Smooth muscle cell (in vitro differentiated cells): ENCODE results near the gene MTIF3. TPM values are rescaled to one million over a fixed set of nuclear protein-coding genes. Genes with fewer than 3 reads are reported as not detected.

Experiments used
- DNase-seq: peaks from one replicate; lab custom pipeline; 2025; ENCODE audit not compliant: unreplicated experiment; lab: John Stamatoyannopoulos, UW
- H2AFZ ChIP-seq: fragments of 200-600 bp; sonication (generic); 2 replicates; pipeline ENCODE4 v1.6.0; 2016; ENCODE audit warnings: antibody characterized with exemption, low read depth, mild to moderate bottlenecking
- H3F3A ChIP-seq: fragments of 200-600 bp; sonication (generic); 2 replicates; pipeline ENCODE4 v1.6.0; 2017; ENCODE audit warnings: antibody characterized with exemption, low read depth
- H3K27ac ChIP-seq: fragments of 200-600 bp; sonication (generic); 2 replicates; pipeline ENCODE4 v1.5.1; 2016; ENCODE audit warnings: low read depth, mild to moderate bottlenecking
- H3K27me3 ChIP-seq: fragments of 200-600 bp; sonication (generic); 2 replicates; pipeline ENCODE4 v1.6.1; 2016; ENCODE audit warnings: low read depth, mild to moderate bottlenecking
- H3K36me3 ChIP-seq: fragments of 200-600 bp; sonication (generic); 2 replicates; pipeline ENCODE4 v1.5.1; 2016; ENCODE audit warnings: low read depth
- H3K4me1 ChIP-seq: fragments of 200-600 bp; sonication (generic); 2 replicates; pipeline ENCODE4 v1.5.1; 2016; ENCODE audit warnings: low read depth
- H3K4me2 ChIP-seq: fragments of 200-600 bp; sonication (generic); 2 replicates; pipeline ENCODE4 v1.6.0; 2016; ENCODE audit warnings: mild to moderate bottlenecking
- H3K4me3 ChIP-seq: fragments of 200-600 bp; sonication (generic); 2 replicates; pipeline ENCODE4 v1.5.1; 2016; ENCODE audit warnings: mild to moderate bottlenecking
- H3K79me2 ChIP-seq: fragments of 200-600 bp; sonication (generic); 2 replicates; pipeline ENCODE4 v1.6.0; 2016; ENCODE audit warnings: low read depth, mild to moderate bottlenecking
- H3K9ac ChIP-seq: fragments of 200-600 bp; sonication (generic); 2 replicates; pipeline ENCODE4 v1.6.0; 2016; ENCODE audit warnings: low read depth
- H3K9me3 ChIP-seq: fragments of 200-600 bp; sonication (generic); replicated peaks from 2 replicates; pipeline ENCODE4 v1.5.1; 2016; ENCODE audit warnings: low read depth
- H4K20me1 ChIP-seq: fragments of 200-600 bp; sonication (generic); 2 replicates; pipeline ENCODE4 v1.6.0; 2016; ENCODE audit warnings: low read depth
- WGBS: methylation state at CpG from one replicate; pipeline ENCODE4 v1.1.7; 2016; ENCODE audit warnings: low lambda C conversion rate; 5-methylcytosine and 5-hydroxymethylcytosine counted together
- polyA plus RNA-seq: library from polyadenylated mRNA; unstranded; fragments of >200 nt; fragmentation: Nextera tagmentation; extraction: Ambion mirVana; gene quantifications from 2 replicates; pipeline ENCODE4 v1.2.1, GENCODE V29; 2016
- total RNA-seq: library from RNA; depleted of rRNA; stranded (reverse); fragments of >200 nt; gene quantifications from 2 replicates; pipeline ENCODE4 v1.2.3, GENCODE V29; 2014
- TF ChIP-seq, protein P1 (sequence below): fragments of 200-600 bp; sonication (generic); IDR thresholded peaks from 2 replicates; pipeline ENCODE4 v1.5.1; 2017; ENCODE audit warnings: borderline replicate concordance, mild to moderate bottlenecking, antibody characterized with exemption; ENCODE audit not compliant: insufficient read depth, poor library complexity, severe bottlenecking

MTIF3 gene
- total and polyA plus RNA-seq, 2 experiments from 2014 or later = 57.0 to 60.5 TPM

DNA sequence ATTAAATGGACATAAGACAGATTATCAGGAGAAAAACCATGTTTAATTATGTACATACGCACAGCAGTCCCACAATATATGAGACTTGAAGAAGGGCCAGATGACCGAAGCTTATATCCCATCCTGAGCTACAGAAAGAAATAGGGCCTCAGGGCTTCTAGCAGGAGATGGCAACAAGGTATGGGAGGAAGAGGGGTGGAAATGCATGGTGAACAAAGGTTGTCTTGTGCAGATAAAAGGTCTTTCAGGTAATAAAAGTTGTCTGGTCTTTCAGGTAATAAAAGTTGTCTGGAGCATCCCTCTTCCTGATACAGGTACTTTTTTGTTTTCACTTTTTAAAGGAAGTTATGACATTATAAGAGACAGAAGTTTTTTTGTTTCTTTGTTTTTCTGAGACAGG is 41.4 kb downstream of the MTIF3 start:
- Histone ChIP-seq H3K27me3 (peaks cover 24% of the 10 kb centered on the region), H3K79me2 (no peaks in the 10 kb centered on the region), H3K4me2 (no peak overlapping the region), H3K36me3 (no peaks in the 10 kb centered on the region), H3K4me3 (no peak overlapping the region), H3K9me3 (no peaks in the 10 kb centered on the region), H2AFZ (no peak overlapping the region), H4K20me1 (no peaks in the 10 kb centered on the region), H3K27ac (no peak overlapping the region), H3F3A (peaks cover 4% of the 10 kb centered on the region), H3K4me1 (no peaks in the 10 kb centered on the region), H3K9ac (no peak overlapping the region)
- DNase-seq = no peak
- 84% methylated on average over 2 of the region's 2 CpGs for WGBS
- TF ChIP-seq, protein P1, sequence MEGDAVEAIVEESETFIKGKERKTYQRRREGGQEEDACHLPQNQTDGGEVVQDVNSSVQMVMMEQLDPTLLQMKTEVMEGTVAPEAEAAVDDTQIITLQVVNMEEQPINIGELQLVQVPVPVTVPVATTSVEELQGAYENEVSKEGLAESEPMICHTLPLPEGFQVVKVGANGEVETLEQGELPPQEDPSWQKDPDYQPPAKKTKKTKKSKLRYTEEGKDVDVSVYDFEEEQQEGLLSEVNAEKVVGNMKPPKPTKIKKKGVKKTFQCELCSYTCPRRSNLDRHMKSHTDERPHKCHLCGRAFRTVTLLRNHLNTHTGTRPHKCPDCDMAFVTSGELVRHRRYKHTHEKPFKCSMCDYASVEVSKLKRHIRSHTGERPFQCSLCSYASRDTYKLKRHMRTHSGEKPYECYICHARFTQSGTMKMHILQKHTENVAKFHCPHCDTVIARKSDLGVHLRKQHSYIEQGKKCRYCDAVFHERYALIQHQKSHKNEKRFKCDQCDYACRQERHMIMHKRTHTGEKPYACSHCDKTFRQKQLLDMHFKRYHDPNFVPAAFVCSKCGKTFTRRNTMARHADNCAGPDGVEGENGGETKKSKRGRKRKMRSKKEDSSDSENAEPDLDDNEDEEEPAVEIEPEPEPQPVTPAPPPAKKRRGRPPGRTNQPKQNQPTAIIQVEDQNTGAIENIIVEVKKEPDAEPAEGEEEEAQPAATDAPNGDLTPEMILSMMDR = no peak

DNA sequence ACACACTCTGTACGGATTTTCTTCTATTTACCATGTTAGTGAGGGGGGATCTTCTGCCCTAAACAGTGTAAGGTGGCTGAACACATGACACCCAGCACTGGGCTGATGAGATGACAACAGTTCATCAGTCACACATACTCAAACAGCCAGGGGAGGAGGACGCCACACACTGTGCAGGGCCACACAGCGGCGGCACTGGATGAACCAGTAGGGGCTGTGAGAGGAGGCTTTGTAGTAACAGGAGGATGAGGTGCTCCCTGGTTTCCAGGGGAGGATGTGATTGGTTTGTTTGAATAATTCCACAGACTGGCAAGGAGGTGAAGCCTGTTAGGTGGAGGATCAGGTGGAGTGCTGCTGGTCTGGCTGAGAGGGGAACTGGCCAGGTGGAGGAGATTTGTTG is 42.3 kb downstream of the MTIF3 start:
- no peaks in the 10 kb centered on the region for H3K36me3 ChIP-seq
- no peak overlapping the region for H3K9ac ChIP-seq
- DNase-seq = no peak
- H3K4me1 ChIP-seq = peaks cover 4% of the 10 kb centered on the region
- no peak overlapping the region for H2AFZ ChIP-seq
- no peaks in the 10 kb centered on the region for H3K79me2 ChIP-seq
- no peak overlapping the region for H3K27ac ChIP-seq
- H3K4me2 ChIP-seq = no peak overlapping the region
- H4K20me1 ChIP-seq = no peaks in the 10 kb centered on the region
- peaks cover 4% of the 10 kb centered on the region for H3F3A ChIP-seq
- H3K27me3 ChIP-seq = peaks cover 15% of the 10 kb centered on the region
- TF ChIP-seq, protein P1 = no peak
- no peak overlapping the region for H3K4me3 ChIP-seq
- H3K9me3 ChIP-seq = no peaks in the 10 kb centered on the region
- 71% methylated on average over 4 of the region's 4 CpGs for WGBS

DNA sequence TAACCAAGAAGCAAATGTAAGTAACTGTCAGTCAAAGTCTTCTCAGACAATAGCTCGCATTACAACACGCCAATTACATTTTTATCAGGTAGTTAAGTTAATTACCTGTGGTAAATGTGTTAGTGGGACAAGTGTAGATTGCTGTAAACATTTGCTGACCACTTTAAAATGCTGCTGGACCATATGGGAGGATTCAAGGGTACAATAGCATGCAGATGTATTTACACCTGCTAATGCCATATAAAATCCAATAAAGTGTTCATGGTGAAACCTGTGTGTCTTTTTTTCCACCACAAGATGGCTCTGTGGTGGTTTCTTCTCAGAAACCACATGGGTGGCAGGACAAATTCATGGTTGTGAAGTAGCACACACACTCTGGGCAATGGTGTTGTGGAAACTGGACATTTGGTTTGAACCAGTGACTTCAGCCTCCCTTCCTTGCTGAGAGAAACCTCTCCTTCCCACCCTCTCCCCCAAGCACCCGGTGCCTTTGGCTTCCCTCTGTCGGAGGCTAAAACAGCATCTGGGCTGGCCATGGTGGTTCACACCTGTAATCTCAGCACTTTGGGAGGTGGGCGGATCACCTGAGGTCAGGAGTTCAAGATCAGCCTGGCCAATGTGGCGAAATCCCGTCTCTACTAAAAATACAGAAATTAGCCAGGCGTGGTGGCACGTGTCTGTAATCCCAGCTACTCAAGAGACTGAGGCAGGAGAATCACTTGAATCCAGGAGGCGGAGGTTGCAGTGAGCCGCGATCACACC is 44.0 kb downstream of the MTIF3 start:
- Histone ChIP-seq H3K9ac (no peak overlapping the region), H2AFZ (no peak overlapping the region), H3K27me3 (peaks cover 6% of the 10 kb centered on the region), H3F3A (peaks cover 4% of the 10 kb centered on the region), H3K36me3 (no peaks in the 10 kb centered on the region), H3K4me2 (no peak overlapping the region), H3K4me3 (no peak overlapping the region), H4K20me1 (no peaks in the 10 kb centered on the region), H3K79me2 (no peaks in the 10 kb centered on the region), H3K4me1 (peaks cover 7% of the 10 kb centered on the region), H3K9me3 (no peaks in the 10 kb centered on the region), H3K27ac (no peak overlapping the region)
- TF ChIP-seq, protein P1 = peak; percentile 48
- WGBS = 91% methylated on average over 12 of the region's 12 CpGs
- DNase-seq = no peak
